H1 (cell line): Measurements from ENCODE around the gene JMJD7. TPM values are rescaled to one million over a fixed set of nuclear protein-coding genes. Genes with fewer than 3 reads are reported as not detected.

ENCODE experiments used
- CTCF ChIA-PET: fragments of 300-600 bp; sonication (Branson Sonifier 250); formaldehyde crosslinking; loops from one replicate; lab custom pipeline; 2021; ENCODE audit not compliant: partially characterized antibody; lab: Charles Lee
- POLR2A ChIA-PET: fragments of 300-600 bp; sonication (Branson Sonifier 250); formaldehyde crosslinking; loops from one replicate; lab custom pipeline; 2021; ENCODE audit warnings: inconsistent platforms; ENCODE audit not compliant: partially characterized antibody; lab: Charles Lee
- DNase-seq, 2 experiments: peaks; one replicate each; pipeline versions ENCODE4 v3.0.0 to v3.0.0-alpha.2; 2010 to 2022; ENCODE audit warnings: low spot score in 2 of 2, low read depth in 1 of 2, mixed read lengths in 1 of 2
- FAIRE-seq: peaks from 2 replicates; lab custom pipeline; 2011; peaks lifted over from hg19 to GRCh38; lab: Jason Lieb, UNC
- H2AFZ ChIP-seq: 2 replicates; pipeline ENCODE4 v1.8.1; 2012; ENCODE audit warnings: low read length, inconsistent platforms
- H2AK5ac ChIP-seq: 2 replicates; pipeline ENCODE4 v1.6.1; 2013; ENCODE audit warnings: low read depth, low read length
- H2BK120ac ChIP-seq: replicated peaks from 2 replicates; pipeline ENCODE3; 2013; ENCODE audit warnings: low read depth, low read length, inconsistent platforms
- H2BK12ac ChIP-seq: 2 replicates; pipeline ENCODE4 v1.6.1; 2013; ENCODE audit warnings: low read depth, low read length
- H2BK15ac ChIP-seq: 2 replicates; pipeline ENCODE4 v1.6.1; 2013; ENCODE audit warnings: low read length
- H2BK20ac ChIP-seq: 2 replicates; pipeline ENCODE4 v1.6.1; 2013; ENCODE audit warnings: low read length
- H2BK5ac ChIP-seq: 2 replicates; pipeline ENCODE4 v1.6.1; 2013; ENCODE audit warnings: low read depth, low read length
- H3K14ac ChIP-seq: 2 replicates; pipeline ENCODE4 v1.6.1; 2013; ENCODE audit warnings: inconsistent platforms; ENCODE audit not compliant: insufficient read length
- H3K18ac ChIP-seq: 2 replicates; pipeline ENCODE4 v1.6.1; 2013; ENCODE audit warnings: low read length; ENCODE audit errors: extremely low read depth
- H3K23ac ChIP-seq: 2 replicates; pipeline ENCODE4 v1.6.1; 2013; ENCODE audit warnings: inconsistent platforms; ENCODE audit not compliant: insufficient read length
- H3K23me2 ChIP-seq: 2 replicates; pipeline ENCODE4 v1.6.1; 2013; ENCODE audit warnings: low read depth, low read length
- H3K27ac ChIP-seq: 2 replicates; pipeline ENCODE4 v1.6.1; 2011; ENCODE audit warnings: low read depth, low read length, inconsistent platforms
- H3K27me3 ChIP-seq, 4 experiments: replicated peaks in 1 of 4; 1 replicate in 1 of 4; 2 replicates in 3 of 4; pipeline versions ENCODE4 v1.6.1 to v1.8.1; 2011 to 2013; ENCODE audit warnings: low read length in 3 of 4, mild to moderate bottlenecking in 3 of 4, inconsistent platforms in 2 of 4, mixed read lengths in 2 of 4, moderate library complexity in 1 of 4; ENCODE audit not compliant: control insufficient read depth in 3 of 4, insufficient read depth in 3 of 4; ENCODE audit errors: extremely low read depth in 1 of 4
- H3K36me3 ChIP-seq, 4 experiments: 2 replicates each; pipeline versions ENCODE4 v1.6.1 to v1.8.1; 2011 to 2013; ENCODE audit warnings: mild to moderate bottlenecking in 4 of 4, low read length in 3 of 4, moderate library complexity in 2 of 4, control low read depth in 1 of 4, inconsistent platforms in 1 of 4; ENCODE audit not compliant: insufficient read depth in 4 of 4, control insufficient read depth in 2 of 4
- H3K4ac ChIP-seq: replicated peaks from 2 replicates; pipeline ENCODE3; 2013; ENCODE audit warnings: low read length, low read depth, mixed read lengths, inconsistent platforms; ENCODE audit not compliant: insufficient read length
- H3K4me1 ChIP-seq, 4 experiments: replicated peaks in 1 of 4; 1 replicate in 1 of 4; 2 replicates in 3 of 4; pipeline versions ENCODE4 v1.6.1 to v1.8.1; 2011 to 2013; ENCODE audit warnings: low read length in 3 of 4, inconsistent platforms in 2 of 4, mixed read lengths in 1 of 4; ENCODE audit not compliant: insufficient read depth in 4 of 4, control insufficient read depth in 3 of 4
- H3K4me2 ChIP-seq, 2 experiments: 2 replicates each; pipeline versions ENCODE4 v1.6.1 to v1.8.1; 2011 to 2013; ENCODE audit warnings: low read depth in 2 of 2, low read length in 2 of 2, control low read depth in 1 of 2, inconsistent platforms in 1 of 2, mild to moderate bottlenecking in 1 of 2; ENCODE audit not compliant: insufficient read depth in 1 of 2
- H3K4me3 ChIP-seq, 4 experiments: fragments of 200-600, 300-600 bp in 1 of 4; sonication (generic), shearing (Covaris generic), sonication (Bioruptor Twin) in 1 of 4; 2 replicates each; pipeline versions ENCODE4 v1.5.1 to v1.8.1; 2011 to 2016; ENCODE audit warnings: low read length in 4 of 4, low read depth in 3 of 4, control low read depth in 2 of 4, inconsistent platforms in 2 of 4, mild to moderate bottlenecking in 2 of 4, mixed read lengths in 1 of 4, moderate library complexity in 1 of 4; ENCODE audit not compliant: insufficient read depth in 2 of 4; ENCODE audit errors: extremely low read depth in 1 of 4
- H3K56ac ChIP-seq: replicated peaks from 2 replicates; pipeline ENCODE3; 2013; ENCODE audit warnings: low read depth, mild to moderate bottlenecking, mixed read lengths, low read length, inconsistent platforms; ENCODE audit not compliant: insufficient read length
- H3K79me1 ChIP-seq: 2 replicates; pipeline ENCODE4 v1.6.1; 2013; ENCODE audit warnings: low read depth, low read length, control low read depth
- H3K79me2 ChIP-seq, 2 experiments: 2 replicates each; pipeline versions ENCODE4 v1.6.1 to v1.8.1; 2012 to 2013; ENCODE audit warnings: low read length in 2 of 2, mild to moderate bottlenecking in 2 of 2, inconsistent platforms in 1 of 2; ENCODE audit not compliant: insufficient read depth in 2 of 2, control insufficient read depth in 1 of 2
- H3K9ac ChIP-seq, 4 experiments: replicated peaks in 1 of 4; 1 replicate in 1 of 4; 2 replicates in 3 of 4; pipeline versions ENCODE4 v1.6.1 to v1.8.1; 2011 to 2013; ENCODE audit warnings: low read depth in 3 of 4, low read length in 3 of 4, control low read depth in 2 of 4, mild to moderate bottlenecking in 2 of 4, moderate library complexity in 2 of 4, inconsistent platforms in 1 of 4; ENCODE audit errors: extremely low read depth in 1 of 4
- H3K9me3 ChIP-seq, 2 experiments: 2 replicates each; pipeline versions ENCODE4 v1.6.1 to v1.8.1; 2012 to 2013; ENCODE audit warnings: mild to moderate bottlenecking in 2 of 2, moderate library complexity in 2 of 2, control low read depth in 1 of 2, inconsistent platforms in 1 of 2, low read depth in 1 of 2, low read length in 1 of 2, mixed read lengths in 1 of 2; ENCODE audit not compliant: insufficient read depth in 2 of 2
- H4K20me1 ChIP-seq, 2 experiments: replicated peaks in 1 of 2; 2 replicates each; pipeline versions ENCODE3 to v1.8.1; 2011 to 2013; ENCODE audit warnings: inconsistent platforms in 2 of 2, low read length in 2 of 2, mild to moderate bottlenecking in 1 of 2; ENCODE audit not compliant: insufficient read depth in 2 of 2, control insufficient read depth in 1 of 2
- H4K5ac ChIP-seq: 2 replicates; pipeline ENCODE4 v1.6.1; 2013; ENCODE audit warnings: low read length, low read depth, mixed read lengths, inconsistent platforms; ENCODE audit not compliant: insufficient read length
- H4K8ac ChIP-seq: 2 replicates; pipeline ENCODE4 v1.8.0; 2013; ENCODE audit warnings: mild to moderate bottlenecking, moderate library complexity, low read length, inconsistent platforms; ENCODE audit not compliant: insufficient read depth; ENCODE audit errors: extremely low read depth
- H4K91ac ChIP-seq: replicated peaks from 2 replicates; pipeline ENCODE3; 2013; ENCODE audit warnings: low read length, mixed read lengths, inconsistent platforms; ENCODE audit not compliant: insufficient read length
- GABPA ChIP-seq: IDR thresholded peaks from 2 replicates; pipeline ENCODE4 v1.6.1; 2011; ENCODE audit warnings: mild to moderate bottlenecking, low read length, moderate library complexity, borderline replicate concordance; ENCODE audit not compliant: insufficient read depth
- SP2 ChIP-seq: IDR thresholded peaks from 2 replicates; pipeline ENCODE4 v1.6.1; 2012; ENCODE audit warnings: mild to moderate bottlenecking, low read length, inconsistent platforms
- WGBS, 2 experiments: shearing (Covaris generic) in 1 of 2; methylation state at CpG; one replicate each; pipeline versions ENCODE4 v1.1.6 to v1.1.7; 2013 to 2015; ENCODE audit warnings: low lambda C conversion rate in 2 of 2, mixed read lengths in 2 of 2, inconsistent platforms in 1 of 2, low coverage in 1 of 2, missing lambda C conversion rate in 1 of 2; ENCODE audit not compliant: insufficient replicate concordance in 2 of 2, insufficient coverage in 1 of 2, insufficient read length in 1 of 2; ENCODE audit errors: extremely low coverage in 1 of 2, missing lambda C conversion rate in 1 of 2; 5-methylcytosine and 5-hydroxymethylcytosine counted together
- polyA plus RNA-seq, 7 experiments: library from polyadenylated mRNA; depleted of rRNA in 3 of 7; stranded (reverse) in 5 of 7; unstranded in 2 of 7; fragments of >200 nt in 5 of 7; fragments of 200-250 nt in 2 of 7; gene quantifications; 1 replicate in 5 of 7; 2 replicates in 1 of 7; 4 replicates in 1 of 7; pipeline versions ENCODE4 v1.2.1 to v1.2.3, GENCODE V29; 2011 to 2013; ENCODE audit warnings: missing spikeins in 2 of 7, mixed read lengths in 2 of 7
- total RNA-seq: library from RNA; stranded (reverse); fragmentation: NEBNext Ultra II Directional; extraction: Animal tissue kit (Norgen Biotek cat#: 25700); gene quantifications from 2 replicates; pipeline ENCODE4 v1.2.1, GENCODE V29; 2021

Gene JMJD7
- total and polyA plus RNA-seq, 2 of the 8 experiments (the other 6 are each of a cell fraction or from before 2014, with no cell fraction given) = 15.0 to 20.0 TPM

GRCh38 chr15:41855261-41855961 lies 27.5 kb downstream of the JMJD7 start:
- FAIRE-seq = no peak
- H2BK15ac ChIP-seq = 0 out of 2 replicates have a peak overlapping the region, but pooled peaks have one; percentile 29
- TF ChIP-seq SP2 (no peak), GABPA (0 out of 2 replicates have a peak, but pooled peaks have one; percentile 15)
- H4K5ac ChIP-seq = no peak overlapping the region
- H3K4ac ChIP-seq = no peak overlapping the region
- peak overlapping the region; percentile 60; the same call in 1 of the 2 replicates for H2BK12ac ChIP-seq
- H2BK5ac ChIP-seq = no peak overlapping the region
- H3K23me2 ChIP-seq = 0 out of 2 replicates have a peak, but pooled peaks cover 2% of the 10 kb centered on the region
- ChIA-PET POLR2A (interaction anchor here (1.2 to 7.2 kb wide), 4 partner anchors 10 to 22 kb away, joined by 3 to 45 read pairs (median 6); partner anchors contain the start of gene PLA2G4B), CTCF (interaction anchor here (1.1 to 3.5 kb wide), 6 partner anchors 10 to 49 kb away, joined by 3 to 17 read pairs (median 6); no protein-coding TSS in a partner anchor)
- H4K91ac ChIP-seq = no peak overlapping the region
- H3K27me3 ChIP-seq = no peaks in the 10 kb centered on the region; a peak in 1 of 7 replicates
- no peaks in the 10 kb centered on the region for H4K20me1 ChIP-seq
- H3K36me3 ChIP-seq = no peaks in the 10 kb centered on the region
- H3K18ac ChIP-seq = no peak overlapping the region; the same call in 1 of the 2 replicates
- H3K79me1 ChIP-seq = no peaks in the 10 kb centered on the region
- no peak overlapping the region for H3K27ac ChIP-seq
- H4K8ac ChIP-seq = peak overlapping the region; percentile 75
- WGBS, 2 experiments = 87% methylated on average over 30 of the region's 30 CpGs; no CpG with 5 or more reads in 1 of the 2 experiments
- no peak overlapping the region for H3K4me2 ChIP-seq
- H3K4me1 ChIP-seq = peaks cover 0 to 11% (median 2%) of the 10 kb centered on the region in 4 experiments; a peak in 3 of 7 replicates
- no peak overlapping the region for H3K4me3 ChIP-seq
- H2AK5ac ChIP-seq = no peak overlapping the region
- no peak overlapping the region for H2BK20ac ChIP-seq
- H3K79me2 ChIP-seq = no peaks in the 10 kb centered on the region
- H3K56ac ChIP-seq = no peak overlapping the region
- H3K23ac ChIP-seq = no peak overlapping the region
- DNase-seq = no peak
- H2BK120ac ChIP-seq = no peak overlapping the region
- H3K14ac ChIP-seq = no peak overlapping the region
- no peaks in the 10 kb centered on the region for H3K9me3 ChIP-seq
- no peak overlapping the region; a peak in 2 of 7 replicates for H3K9ac ChIP-seq
- H2AFZ ChIP-seq = no peak overlapping the region
